GM19397 (cell line): ENCODE results near the gene AVEN.
A peak's percentile ranks its signal among the peaks of the same experiment; 100 is the strongest.

Experiments
- ATAC-seq: cut with Tn5 transposase; IDR thresholded peaks from one replicate; pipeline ENCODE4 v1.9.1; 2021; ENCODE audit warnings: mild to moderate bottlenecking, moderate library complexity; ENCODE audit not compliant: unreplicated experiment

Gene AVEN

DNA sequence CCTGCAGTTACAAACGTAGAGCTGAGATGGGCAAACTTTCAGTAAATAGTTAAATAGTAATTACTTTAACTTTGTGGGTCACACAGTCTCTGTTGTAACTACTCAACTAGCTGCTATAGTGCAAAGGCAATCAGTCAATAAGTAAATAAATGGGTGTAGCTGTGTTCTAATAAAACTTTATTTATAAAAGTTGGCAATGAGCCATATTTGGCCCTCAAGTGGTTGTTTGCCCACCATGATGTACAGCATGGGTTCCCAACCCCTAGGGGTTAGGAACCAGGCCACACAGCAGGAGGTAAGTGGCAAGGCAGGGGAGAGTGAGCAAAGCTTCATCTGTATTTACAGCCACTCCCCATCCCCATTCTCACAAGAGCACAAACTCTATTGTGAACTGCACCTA is 115.6 kb downstream of the AVEN start:
- no peak for ATAC-seq

GRCh38 chr15:33915571-33916407 is 123.2 kb downstream of the AVEN start:
- ATAC-seq, result no peak

DNA sequence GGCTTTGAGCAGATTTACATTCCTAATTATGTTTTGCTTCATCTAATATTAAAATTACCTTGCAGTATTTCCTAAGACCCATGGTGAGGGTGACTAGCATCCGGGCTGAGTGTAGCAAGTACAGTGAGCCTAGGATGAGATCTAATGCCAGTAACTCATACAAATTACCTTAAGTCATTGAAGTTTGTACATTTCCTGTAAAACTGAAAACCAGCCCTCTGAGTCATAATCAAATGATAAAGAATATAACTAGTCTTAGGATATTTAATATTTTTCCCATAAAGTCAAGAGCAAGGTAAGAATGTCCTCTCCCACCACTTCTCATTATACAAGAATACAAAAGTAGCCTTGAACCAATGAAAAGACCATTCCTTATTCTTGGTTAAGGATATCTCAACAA is 125.5 kb downstream of the AVEN start:
- ATAC-seq, result no peak

- no peak for ATAC-seq
These were observed 126.7 kb downstream of the AVEN start for GRCh38 chr15:33912326-33912725.

DNA sequence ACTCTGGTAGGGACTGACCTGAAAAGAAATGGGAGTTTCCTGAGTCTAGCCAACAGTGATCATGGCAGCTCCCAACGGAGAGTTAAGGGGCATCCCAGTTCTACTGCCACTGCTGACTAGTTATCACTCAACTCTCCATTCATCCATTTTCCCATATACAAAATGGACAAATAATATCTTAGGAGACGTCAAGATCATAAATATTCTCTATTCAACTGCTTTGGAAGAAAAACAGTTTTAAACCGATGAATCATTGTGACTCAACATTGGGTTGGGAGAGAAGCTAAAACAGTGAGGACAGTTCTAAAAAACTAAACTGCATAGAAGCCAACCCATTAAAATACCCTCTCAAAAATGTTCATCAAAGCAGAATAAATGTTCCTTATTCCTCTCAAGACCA is 128.3 kb downstream of the AVEN start:
- ATAC-seq, result no peak

DNA sequence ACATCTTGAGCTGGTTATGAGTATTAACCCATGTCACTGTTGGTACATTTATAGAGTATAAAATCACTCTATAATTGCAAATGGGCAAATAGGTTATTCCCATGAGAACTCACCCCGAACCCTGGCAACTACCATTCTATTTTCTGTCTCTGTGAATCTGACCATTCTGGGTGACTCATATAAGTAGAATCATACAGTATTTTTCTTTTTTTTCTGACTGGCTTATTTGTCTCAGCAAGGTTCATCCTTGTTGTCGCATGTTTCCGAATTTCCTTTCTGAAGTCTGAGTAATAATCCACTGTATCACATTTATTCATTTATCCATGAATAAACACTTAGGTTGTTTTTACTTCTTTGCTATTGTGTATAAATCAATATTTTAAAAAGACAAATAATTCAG is 130.6 kb downstream of the AVEN start:
- ATAC-seq, result no peak

GRCh38 chr15:33907326-33907725 is 131.7 kb downstream of the AVEN start:
- ATAC-seq, result no peak

- no peak for ATAC-seq
These were observed 135.3 kb downstream of the AVEN start for GRCh38 chr15:33903661-33904060.

- ATAC-seq, result no peak
These were observed 137.0 kb downstream of the AVEN start for GRCh38 chr15:33902043-33902442.

DNA sequence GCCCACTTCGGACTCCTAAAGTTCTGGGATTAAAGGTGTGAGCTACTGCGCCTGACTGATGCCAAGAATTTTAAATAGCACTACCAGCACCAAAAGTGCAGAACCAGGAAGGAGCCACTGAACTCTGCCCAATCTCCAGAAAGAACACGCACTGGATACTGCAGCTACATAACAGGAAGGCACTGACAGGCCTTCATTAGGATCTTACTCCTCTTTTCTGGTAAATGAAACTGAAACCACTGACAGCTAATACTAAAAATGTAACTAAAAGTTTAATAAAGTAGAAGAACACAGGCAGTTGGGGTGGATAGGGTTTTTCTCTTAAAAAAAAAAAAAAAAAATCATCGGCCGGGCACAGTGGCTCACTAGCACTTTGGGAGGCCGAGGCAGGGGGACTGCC is 144.8 kb downstream of the AVEN start:
- ATAC-seq, result peak; percentile 44

DNA sequence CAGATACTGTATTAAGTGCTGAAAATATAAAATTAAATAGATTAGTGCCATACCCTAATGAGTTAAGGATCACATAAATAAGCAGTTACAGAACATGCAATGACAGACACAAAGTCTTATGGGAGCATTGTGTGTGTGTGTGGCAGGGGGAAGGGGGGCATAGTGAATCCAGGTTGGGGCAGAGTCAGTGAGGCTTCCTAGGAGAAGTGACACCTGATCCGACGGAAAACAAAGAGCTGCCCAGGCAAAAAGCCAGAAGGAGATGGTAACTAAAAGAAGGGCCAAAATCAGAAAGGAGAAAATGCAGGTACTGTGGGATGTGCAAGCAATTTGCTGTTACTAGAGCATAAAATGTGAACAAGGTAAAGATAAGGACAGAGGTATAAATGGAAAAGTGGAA is 150.8 kb downstream of the AVEN start:
- ATAC-seq, result no peak

GRCh38 chr15:33882921-33883320 is 156.1 kb downstream of the AVEN start:
- no peak for ATAC-seq

GRCh38 chr15:33874156-33874555 is 164.8 kb downstream of the AVEN start:
- no peak for ATAC-seq

- no peak for ATAC-seq
These were observed 166.4 kb downstream of the AVEN start for GRCh38 chr15:33872416-33873106.

- no peak for ATAC-seq
These were observed 167.0 kb downstream of the AVEN start for GRCh38 chr15:33871980-33872379.

DNA sequence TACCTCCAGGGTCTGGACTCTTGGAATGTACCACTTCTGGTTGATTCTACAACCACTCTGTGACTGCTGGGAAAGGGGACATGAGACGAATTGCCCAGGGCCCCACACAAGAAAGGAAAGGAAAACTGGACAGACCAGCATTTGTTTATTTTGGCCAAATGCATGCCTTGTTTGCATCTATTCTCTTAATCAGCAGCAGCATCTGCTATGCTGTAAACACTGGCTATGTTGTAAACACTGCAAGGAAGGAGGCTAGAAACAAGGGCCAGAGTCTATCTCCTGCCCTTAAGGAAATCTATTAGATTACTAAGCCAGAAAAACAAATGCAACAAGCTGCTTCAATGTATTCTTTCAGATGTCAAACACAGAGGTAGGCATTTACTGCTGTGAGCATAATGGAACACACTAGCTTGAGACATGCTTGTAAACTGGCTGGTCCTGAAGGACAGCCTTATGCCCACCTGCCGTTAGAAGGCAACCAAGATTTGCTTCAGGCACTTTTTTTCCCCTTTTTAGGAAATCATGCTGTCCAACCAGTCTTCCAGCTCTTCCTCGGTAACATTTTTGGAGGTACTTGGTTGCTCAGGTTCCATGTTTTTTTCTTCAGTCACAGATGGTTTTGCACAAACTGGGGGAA is 172.8 kb downstream of the AVEN start:
- ATAC-seq, result no peak

GRCh38 chr15:33865416-33865815 is 173.6 kb downstream of the AVEN start:
- ATAC-seq, result no peak

GRCh38 chr15:33864360-33865075 is 174.5 kb downstream of the AVEN start:
- no peak for ATAC-seq

DNA sequence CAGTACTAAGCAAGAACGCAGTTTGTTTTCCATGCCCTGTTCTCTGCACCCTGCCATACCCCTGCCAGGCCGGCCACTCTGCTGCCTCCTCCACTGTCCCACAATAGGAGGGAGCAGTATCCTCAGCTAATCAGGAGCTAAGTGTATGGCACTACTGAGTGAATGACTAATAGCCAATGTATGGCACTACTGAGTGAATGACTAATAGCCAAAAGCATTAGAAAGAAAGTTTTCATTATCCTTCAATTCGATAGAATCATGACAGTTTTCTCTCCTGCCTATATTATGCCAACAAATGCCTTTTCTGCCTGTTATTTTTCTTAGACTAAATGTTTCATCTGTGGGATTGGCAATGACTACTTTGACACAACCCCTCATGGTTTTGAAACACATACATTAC is 178.2 kb downstream of the AVEN start:
- ATAC-seq, result no peak

DNA sequence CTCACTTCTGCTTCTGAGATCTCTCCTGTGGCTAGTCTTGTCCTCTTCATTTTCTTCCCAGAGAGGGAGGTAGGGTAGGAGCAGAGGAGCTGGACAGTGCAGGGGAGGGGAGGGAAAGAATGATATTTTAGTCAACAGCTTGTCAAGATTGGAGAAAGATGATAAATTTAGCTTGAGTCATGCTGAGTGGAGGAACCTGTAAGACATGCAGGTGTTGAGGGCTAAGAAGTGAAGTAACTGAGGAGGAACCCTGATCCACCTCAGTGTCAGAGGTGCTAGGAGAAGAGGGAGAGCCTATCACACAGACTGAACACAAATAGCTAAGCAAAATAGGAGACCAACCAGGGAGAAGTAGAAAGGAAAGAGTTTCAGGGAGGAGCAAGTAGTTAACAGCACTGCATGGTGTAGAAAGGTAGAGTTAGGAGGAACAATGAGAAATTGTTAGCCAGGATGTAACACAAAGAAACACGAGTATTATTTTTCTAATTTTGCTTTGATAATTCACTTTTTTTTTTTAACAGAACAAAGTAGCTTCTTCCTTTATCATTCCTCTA is 178.9 kb downstream of the AVEN start:
- ATAC-seq, result no peak

DNA sequence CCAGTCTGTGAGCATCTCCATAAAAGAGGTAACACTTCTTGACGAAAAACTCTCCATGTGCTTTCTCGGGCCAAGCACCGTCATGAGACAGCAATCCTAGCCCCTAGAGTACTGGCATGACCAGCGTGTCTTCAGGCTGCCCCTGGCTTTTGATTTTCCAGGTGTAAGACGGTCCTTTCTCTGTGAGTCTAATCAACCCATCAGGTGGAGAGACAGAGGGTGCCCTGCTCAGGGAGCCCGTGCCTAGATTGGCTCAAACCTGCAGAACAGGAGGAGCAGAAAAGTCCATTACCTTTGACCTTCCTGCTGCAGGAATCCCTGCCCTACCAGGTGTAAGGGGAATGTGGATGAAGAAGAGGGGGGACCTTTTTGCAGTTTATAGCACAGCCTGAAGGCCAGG is 180.2 kb downstream of the AVEN start:
- no peak for ATAC-seq
